PC-9 (cell line): ENCODE results near the gene CCDC68.

Experiments used
- CTCF ChIP-seq: fragments of 200-600 bp; sonication (generic); conservative IDR thresholded peaks from 2 replicates; pipeline ENCODE4 v1.6.1; 2017; ENCODE audit warnings: mixed run types, antibody characterized with exemption, mild to moderate bottlenecking, moderate library complexity
- EZH2 ChIP-seq: fragments of 200-600 bp; sonication (generic); IDR thresholded peaks from 2 replicates; pipeline ENCODE4 v1.8.0; 2017; ENCODE audit warnings: antibody characterized with exemption, low read depth

- TF ChIP-seq CTCF (no peak), EZH2 (no peak)
These were observed 12.2 kb downstream of the CCDC68 start for GRCh38 chr18:54947091-54947490.
